HFFc6 (cell line): Measurements from ENCODE around the gene MYBPHL. TPM values are rescaled to one million over a fixed set of nuclear protein-coding genes. Genes with fewer than 3 reads are reported as not detected.

ENCODE experiments used
- DNase-seq: peaks from one replicate; pipeline ENCODE4 v3.0.0-alpha.2; 2018
- H3K27ac Mint-ChIP-seq: 2 replicates; pipeline ENCODE4 v1.8.0; 2020; ENCODE audit warnings: mild to moderate bottlenecking, mixed read lengths
- H3K27me3 Mint-ChIP-seq: 2 replicates; pipeline ENCODE4 v1.8.0; 2021; ENCODE audit warnings: mild to moderate bottlenecking, moderate library complexity, mixed read lengths; ENCODE audit not compliant: insufficient read depth
- H3K36me3 Mint-ChIP-seq: 2 replicates; pipeline ENCODE4 v1.8.0; 2021; ENCODE audit warnings: low read depth, mixed read lengths
- H3K4me1 Mint-ChIP-seq: 2 replicates; pipeline ENCODE4 v1.8.0; 2020; ENCODE audit warnings: low read depth, mixed read lengths
- H3K4me3 Mint-ChIP-seq: 2 replicates; pipeline ENCODE4 v1.8.0; 2020; ENCODE audit warnings: mild to moderate bottlenecking, moderate library complexity, mixed read lengths
- H3K9me3 Mint-ChIP-seq: 2 replicates; pipeline ENCODE4 v1.8.0; 2020; ENCODE audit warnings: mild to moderate bottlenecking, mixed read lengths
- CTCF ChIP-seq: fragments of 200-600 bp; sonication (generic); IDR thresholded peaks from 2 replicates; pipeline ENCODE4 v1.5.0; 2021; ENCODE audit warnings: antibody characterized with exemption, mild to moderate bottlenecking
- total RNA-seq, 6 experiments: library from RNA; stranded (reverse); fragmentation: NEBNext Ultra II Directional; extraction: Animal tissue kit (Norgen Biotek cat#: 25700); gene quantifications; 2 replicates in 1 of 6; 3 replicates in 5 of 6; pipeline ENCODE4 v1.2.3, GENCODE V29; 2021

Gene MYBPHL
- total RNA-seq, 6 experiments from 2014 or later: not detected

- TF ChIP-seq CTCF: no peak
- Mint-ChIP-seq H3K4me1 (no peaks in the 10 kb centered on the region), H3K4me3 (no peak overlapping the region), H3K36me3 (peaks cover 60% of the 10 kb centered on the region), H3K27ac (no peak overlapping the region), H3K27me3 (no peaks in the 10 kb centered on the region; the same call in 1 of the 2 replicates), H3K9me3 (peaks cover 31% of the 10 kb centered on the region)
- no peak for DNase-seq
Measured at GRCh38 chr1:109335091-109335490, 28.3 kb upstream of the MYBPHL start.

GRCh38 chr1:109331113-109331512 lies 24.3 kb upstream of the MYBPHL start:
- no peak overlapping the region for H3K4me3 Mint-ChIP-seq
- no peak for DNase-seq
- peaks cover 65% of the 10 kb centered on the region for H3K36me3 Mint-ChIP-seq

GRCh38 chr1:109327285-109327684 lies 20.5 kb upstream of the MYBPHL start:
- peaks cover 45% of the 10 kb centered on the region for H3K36me3 Mint-ChIP-seq
- no peaks in the 10 kb centered on the region for H3K4me1 Mint-ChIP-seq
- H3K27me3 Mint-ChIP-seq: no peaks in the 10 kb centered on the region
- no peak for TF ChIP-seq CTCF
- no peak overlapping the region for H3K4me3 Mint-ChIP-seq
- no peak for DNase-seq
- H3K27ac Mint-ChIP-seq: no peak overlapping the region
- H3K9me3 Mint-ChIP-seq: peaks cover 23% of the 10 kb centered on the region

More at GRCh38 chr1:109331113-109331512, 24.3 kb upstream of the MYBPHL start:
- H3K4me1 Mint-ChIP-seq: no peaks in the 10 kb centered on the region
- H3K9me3 Mint-ChIP-seq: peaks cover 32% of the 10 kb centered on the region
- H3K27me3 Mint-ChIP-seq: no peaks in the 10 kb centered on the region; the same call in 1 of the 2 replicates
- H3K27ac Mint-ChIP-seq: no peak overlapping the region
- no peak for TF ChIP-seq CTCF

- Mint-ChIP-seq H3K36me3 (peaks cover 31% of the 10 kb centered on the region), H3K27ac (no peak overlapping the region), H3K4me1 (no peaks in the 10 kb centered on the region), H3K27me3 (peaks cover 1% of the 10 kb centered on the region; the same call in 1 of the 2 replicates), H3K9me3 (no peaks in the 10 kb centered on the region), H3K4me3 (no peak overlapping the region)
- DNase-seq: no peak
- no peak for TF ChIP-seq CTCF
Measured at GRCh38 chr1:109322974-109323373, 16.2 kb upstream of the MYBPHL start.

GRCh38 chr1:109319114-109319513 lies 12.3 kb upstream of the MYBPHL start:
- Mint-ChIP-seq H3K4me3 (no peak overlapping the region), H3K36me3 (peaks cover 41% of the 10 kb centered on the region), H3K9me3 (no peaks in the 10 kb centered on the region), H3K27me3 (peaks cover 1% of the 10 kb centered on the region; the same call in 1 of the 2 replicates), H3K27ac (no peak overlapping the region), H3K4me1 (peaks cover 9% of the 10 kb centered on the region)
- TF ChIP-seq CTCF: no peak
- no peak for DNase-seq

GRCh38 chr1:109316506-109316905 lies 9.7 kb upstream of the MYBPHL start:
- Mint-ChIP-seq H3K27me3 (peaks cover 1% of the 10 kb centered on the region), H3K4me1 (peaks cover 9% of the 10 kb centered on the region), H3K9me3 (no peaks in the 10 kb centered on the region), H3K27ac (no peak overlapping the region), H3K4me3 (no peak overlapping the region), H3K36me3 (peaks cover 33% of the 10 kb centered on the region)
- TF ChIP-seq CTCF: no peak
- no peak for DNase-seq
